D721Med (cell line): Measurements from ENCODE around the gene MEOX1.

Source experiments
- DNase-seq: peaks from one replicate; pipeline ENCODE4 v3.0.0; 2011; ENCODE audit warnings: low spot score; ENCODE audit not compliant: insufficient read length
- FAIRE-seq: peaks from 2 replicates; lab custom pipeline; 2011; peaks lifted over from hg19 to GRCh38; lab: Jason Lieb, UNC
- TF ChIP-seq, protein P1 (sequence below): IDR thresholded peaks from 2 replicates; pipeline ENCODE4 v1.5.1; 2012; ENCODE audit warnings: mild to moderate bottlenecking, control low read depth; ENCODE audit not compliant: insufficient read depth; ENCODE audit errors: missing control alignments

Gene MEOX1

DNA sequence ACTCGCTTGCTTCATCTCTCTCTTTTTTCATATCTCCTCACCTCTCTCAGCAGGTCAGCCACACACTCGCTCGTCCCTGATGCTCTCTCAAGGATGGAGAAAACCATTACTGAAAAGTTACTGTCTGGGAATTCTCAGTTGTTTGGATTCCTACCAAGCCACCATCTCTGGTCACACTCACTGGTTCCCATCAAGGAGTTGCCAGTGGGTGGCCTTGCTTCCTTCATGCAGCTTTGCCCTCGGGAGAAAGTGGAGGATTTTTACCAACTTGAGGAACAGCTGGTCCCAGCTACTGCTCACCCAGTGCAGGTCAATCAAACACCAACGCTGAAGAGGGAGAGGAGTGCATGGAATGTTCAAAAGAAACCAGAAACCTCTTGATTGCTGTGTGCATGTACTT, 25.3 kb downstream of the MEOX1 start:
- FAIRE-seq (no peak), DNase-seq (no peak)
- TF ChIP-seq, protein P1, sequence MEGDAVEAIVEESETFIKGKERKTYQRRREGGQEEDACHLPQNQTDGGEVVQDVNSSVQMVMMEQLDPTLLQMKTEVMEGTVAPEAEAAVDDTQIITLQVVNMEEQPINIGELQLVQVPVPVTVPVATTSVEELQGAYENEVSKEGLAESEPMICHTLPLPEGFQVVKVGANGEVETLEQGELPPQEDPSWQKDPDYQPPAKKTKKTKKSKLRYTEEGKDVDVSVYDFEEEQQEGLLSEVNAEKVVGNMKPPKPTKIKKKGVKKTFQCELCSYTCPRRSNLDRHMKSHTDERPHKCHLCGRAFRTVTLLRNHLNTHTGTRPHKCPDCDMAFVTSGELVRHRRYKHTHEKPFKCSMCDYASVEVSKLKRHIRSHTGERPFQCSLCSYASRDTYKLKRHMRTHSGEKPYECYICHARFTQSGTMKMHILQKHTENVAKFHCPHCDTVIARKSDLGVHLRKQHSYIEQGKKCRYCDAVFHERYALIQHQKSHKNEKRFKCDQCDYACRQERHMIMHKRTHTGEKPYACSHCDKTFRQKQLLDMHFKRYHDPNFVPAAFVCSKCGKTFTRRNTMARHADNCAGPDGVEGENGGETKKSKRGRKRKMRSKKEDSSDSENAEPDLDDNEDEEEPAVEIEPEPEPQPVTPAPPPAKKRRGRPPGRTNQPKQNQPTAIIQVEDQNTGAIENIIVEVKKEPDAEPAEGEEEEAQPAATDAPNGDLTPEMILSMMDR, result no peak

- TF ChIP-seq, protein P1, result no peak
- FAIRE-seq (no peak), DNase-seq (no peak)
Observed at GRCh38 chr17:43634591-43635125, 27.1 kb downstream of the MEOX1 start.

- no peak for FAIRE-seq
- DNase-seq, result no peak
- TF ChIP-seq, protein P1, result no peak
Observed at GRCh38 chr17:43632221-43632620, 29.5 kb downstream of the MEOX1 start.

GRCh38 chr17:43631429-43631828, 30.3 kb downstream of the MEOX1 start:
- TF ChIP-seq, protein P1, result no peak
- no peak for DNase-seq
- FAIRE-seq, result no peak

GRCh38 chr17:43628089-43628650, 33.6 kb downstream of the MEOX1 start:
- FAIRE-seq (no peak), DNase-seq (no peak)
- TF ChIP-seq, protein P1, result no peak

DNA sequence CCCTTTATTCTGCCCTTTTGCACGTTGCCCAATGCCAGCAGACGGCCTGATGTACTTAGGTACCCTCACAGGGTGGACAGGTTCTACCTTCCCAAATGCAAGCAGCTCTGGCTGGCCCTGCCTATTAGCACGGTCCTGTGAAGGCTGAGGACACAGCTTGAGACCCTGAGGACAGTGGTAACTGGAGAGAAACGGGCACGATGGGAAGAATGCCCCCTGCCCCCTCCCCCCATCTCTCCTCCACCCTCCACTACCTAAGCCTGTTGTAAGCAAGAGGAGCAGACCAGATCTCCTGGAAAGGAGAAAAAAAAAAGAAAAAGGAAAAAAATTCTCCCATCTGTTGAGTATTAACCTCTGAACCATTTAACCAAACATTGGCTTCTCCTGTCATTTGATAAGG, 34.1 kb downstream of the MEOX1 start:
- TF ChIP-seq, protein P1, result no peak
- no peak for FAIRE-seq
- DNase-seq, result no peak

DNA sequence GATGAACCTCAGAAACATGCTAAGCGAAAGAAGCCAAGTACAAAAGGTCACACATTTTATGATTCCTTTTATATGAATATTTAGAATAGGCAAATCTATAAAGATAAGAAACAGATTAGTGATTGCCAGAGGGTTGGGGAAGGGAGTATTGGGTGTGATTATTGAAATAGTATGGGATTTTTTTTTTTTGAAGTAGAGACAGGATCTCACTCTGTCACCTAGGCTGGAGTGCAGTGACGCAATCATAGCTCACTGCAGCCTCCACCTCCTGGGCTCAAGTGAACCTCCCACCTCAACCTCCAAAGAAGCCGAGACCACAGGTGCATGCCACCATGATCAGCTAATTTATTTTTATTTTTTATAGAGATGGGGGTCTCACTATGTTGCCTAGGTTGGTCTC, 35.7 kb downstream of the MEOX1 start:
- FAIRE-seq (no peak), DNase-seq (no peak)
- TF ChIP-seq, protein P1, result no peak
